ENCODE results near the gene IFIT2. TPM values are rescaled to one million over a fixed set of nuclear protein-coding genes. Genes with fewer than 3 reads are reported as not detected.

The IFIT2 gene
- polyA plus RNA-seq, 3 donors: 9.7 to 25.2 (median 15.5) TPM

DNA sequence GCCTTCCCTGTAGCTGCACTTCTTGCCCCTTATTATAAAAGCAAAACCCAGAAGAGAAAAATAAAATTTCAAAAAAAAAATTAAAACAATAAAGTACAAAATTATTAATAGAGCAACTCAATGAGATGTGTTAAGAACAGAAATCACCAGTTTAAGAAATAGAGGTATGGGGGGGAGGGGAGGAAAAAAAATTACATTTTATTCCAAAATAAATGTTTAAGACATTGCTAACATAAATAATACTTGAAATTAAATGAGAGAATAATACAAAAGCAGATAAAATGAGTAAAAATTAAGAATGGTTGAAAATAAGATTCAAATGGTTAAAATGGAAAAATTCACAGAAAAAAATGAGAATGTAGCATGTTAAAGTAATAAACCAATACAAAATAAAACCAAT, 3.1 kb downstream of the IFIT2 start:
- Histone ChIP-seq H2AFZ (ENCODE audit: insufficient read depth, low read depth, low read length, poor library complexity, severe bottlenecking) (no peak overlapping the region), H3K27ac (ENCODE audit: low read depth in 1 of 2, low read length in 2 of 2) (no peak overlapping the region), H3K4me3 (replicated peaks in 1 of 3; ENCODE audit: low read depth in 2 of 3, low read length in 3 of 3) (no peak overlapping the region), H3K36me3 (replicated peaks in 1 of 2; ENCODE audit: control insufficient read depth in 1 of 2, insufficient read depth in 2 of 2, low read length in 2 of 2) (peaks cover 17 to 32% of the 10 kb centered on the region in 2 donors), H3K9me3 (replicated peaks in 1 of 2; ENCODE audit: control insufficient read depth in 1 of 2, insufficient read depth in 1 of 2, low read length in 2 of 2) (no peaks in the 10 kb centered on the region), H3K27me3 (ENCODE audit: control insufficient read depth in 2 of 2, insufficient read depth in 2 of 2, low read length in 2 of 2) (no peaks in the 10 kb centered on the region), H4K20me1 (ENCODE audit: insufficient read depth, low read length) (peaks cover 41% of the 10 kb centered on the region), H3K4me2 (replicated peaks; ENCODE audit: extremely low read depth, low read length, poor library complexity, severe bottlenecking) (peak overlapping the region; percentile 80), H3K79me2 (ENCODE audit: insufficient read depth, low read length) (peaks cover 15% of the 10 kb centered on the region), H3K4me1 (ENCODE audit: control insufficient read depth in 1 of 2, insufficient read depth in 2 of 2, low read length in 2 of 2) (peaks cover 35 to 39% of the 10 kb centered on the region in 2 donors), H3K9ac (ENCODE audit: insufficient read depth, low read length, poor library complexity, severe bottlenecking) (no peak overlapping the region)
- H3K4me1 Mint-ChIP-seq: peaks cover 37% of the 10 kb centered on the region
- no peak overlapping the region for H3K27ac Mint-ChIP-seq
- peaks cover 0 to 5% (median 0%) of the 10 kb centered on the region in 3 donors for H3K27me3 Mint-ChIP-seq (ENCODE audit: low read depth in 3 of 3)
- H3K9me3 Mint-ChIP-seq: peaks cover 0 to 1% (median 0%) of the 10 kb centered on the region in 7 donors
- peak overlapping the region in 1 of 2 donors; percentile 95 for H3K4me3 Mint-ChIP-seq
- intact Hi-C loops (cut with micrococcal nuclease): loop anchor here in 1 of 2 donors (5.0 to 10.0 kb wide), 2 partner anchors 48 to 110 kb away; partner anchors contain the start of gene IFIT5
- TF ChIP-seq, protein P1, sequence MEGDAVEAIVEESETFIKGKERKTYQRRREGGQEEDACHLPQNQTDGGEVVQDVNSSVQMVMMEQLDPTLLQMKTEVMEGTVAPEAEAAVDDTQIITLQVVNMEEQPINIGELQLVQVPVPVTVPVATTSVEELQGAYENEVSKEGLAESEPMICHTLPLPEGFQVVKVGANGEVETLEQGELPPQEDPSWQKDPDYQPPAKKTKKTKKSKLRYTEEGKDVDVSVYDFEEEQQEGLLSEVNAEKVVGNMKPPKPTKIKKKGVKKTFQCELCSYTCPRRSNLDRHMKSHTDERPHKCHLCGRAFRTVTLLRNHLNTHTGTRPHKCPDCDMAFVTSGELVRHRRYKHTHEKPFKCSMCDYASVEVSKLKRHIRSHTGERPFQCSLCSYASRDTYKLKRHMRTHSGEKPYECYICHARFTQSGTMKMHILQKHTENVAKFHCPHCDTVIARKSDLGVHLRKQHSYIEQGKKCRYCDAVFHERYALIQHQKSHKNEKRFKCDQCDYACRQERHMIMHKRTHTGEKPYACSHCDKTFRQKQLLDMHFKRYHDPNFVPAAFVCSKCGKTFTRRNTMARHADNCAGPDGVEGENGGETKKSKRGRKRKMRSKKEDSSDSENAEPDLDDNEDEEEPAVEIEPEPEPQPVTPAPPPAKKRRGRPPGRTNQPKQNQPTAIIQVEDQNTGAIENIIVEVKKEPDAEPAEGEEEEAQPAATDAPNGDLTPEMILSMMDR (IDR thresholded peaks at IDR 0.05): no peak
- no peak for DNase-seq
- H3K36me3 Mint-ChIP-seq: peaks cover 30 to 38% of the 10 kb centered on the region in 2 donors

DNA sequence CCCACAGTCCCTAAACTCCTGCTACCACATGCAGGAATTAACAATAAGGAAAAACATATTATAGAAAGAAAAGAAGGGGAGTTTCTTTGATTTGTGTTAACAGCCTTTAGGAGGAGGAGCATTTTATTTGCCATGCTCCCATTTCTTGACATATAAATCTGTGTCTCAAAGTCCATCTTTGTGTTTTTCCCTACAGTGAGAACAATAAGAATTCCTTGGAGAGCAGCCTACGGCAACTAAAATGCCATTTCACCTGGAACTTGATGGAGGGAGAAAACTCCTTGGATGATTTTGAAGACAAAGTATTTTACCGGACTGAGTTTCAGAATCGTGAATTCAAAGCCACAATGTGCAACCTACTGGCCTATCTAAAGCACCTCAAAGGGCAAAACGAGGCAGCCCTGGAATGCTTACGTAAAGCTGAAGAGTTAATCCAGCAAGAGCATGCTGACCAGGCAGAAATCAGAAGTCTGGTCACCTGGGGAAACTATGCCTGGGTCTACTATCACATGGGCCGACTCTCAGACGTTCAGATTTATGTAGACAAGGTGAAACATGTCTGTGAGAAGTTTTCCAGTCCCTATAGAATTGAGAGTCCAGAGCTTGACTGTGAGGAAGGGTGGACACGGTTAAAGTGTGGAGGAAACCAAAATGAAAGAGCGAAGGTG, 4.1 kb downstream of the IFIT2 start:
- Mint-ChIP-seq H3K4me1 (peaks cover 34% of the 10 kb centered on the region), H3K27me3 (ENCODE audit: low read depth in 3 of 3) (peaks cover 0 to 5% (median 0%) of the 10 kb centered on the region in 3 donors), H3K4me3 (no peak overlapping the region), H3K9me3 (peaks cover 0 to 1% (median 0%) of the 10 kb centered on the region in 7 donors), H3K36me3 (peaks cover 30 to 38% of the 10 kb centered on the region in 2 donors), H3K27ac (no peak overlapping the region)
- Histone ChIP-seq H4K20me1 (ENCODE audit: insufficient read depth, low read length) (peaks cover 41% of the 10 kb centered on the region), H2AFZ (ENCODE audit: insufficient read depth, low read depth, low read length, poor library complexity, severe bottlenecking) (no peak overlapping the region), H3K4me1 (ENCODE audit: control insufficient read depth in 1 of 2, insufficient read depth in 2 of 2, low read length in 2 of 2) (peaks cover 29 to 34% of the 10 kb centered on the region in 2 donors), H3K36me3 (replicated peaks in 1 of 2; ENCODE audit: control insufficient read depth in 1 of 2, insufficient read depth in 2 of 2, low read length in 2 of 2) (peaks cover 17 to 32% of the 10 kb centered on the region in 2 donors), H3K79me2 (ENCODE audit: insufficient read depth, low read length) (peaks cover 15% of the 10 kb centered on the region), H3K9ac (ENCODE audit: insufficient read depth, low read length, poor library complexity, severe bottlenecking) (no peak overlapping the region), H3K4me3 (replicated peaks in 1 of 3; ENCODE audit: low read depth in 2 of 3, low read length in 3 of 3) (no peak overlapping the region), H3K4me2 (replicated peaks; ENCODE audit: extremely low read depth, low read length, poor library complexity, severe bottlenecking) (no peak overlapping the region), H3K9me3 (replicated peaks in 1 of 2; ENCODE audit: control insufficient read depth in 1 of 2, insufficient read depth in 1 of 2, low read length in 2 of 2) (no peaks in the 10 kb centered on the region), H3K27ac (ENCODE audit: low read depth in 1 of 2, low read length in 2 of 2) (no peak overlapping the region), H3K27me3 (ENCODE audit: control insufficient read depth in 2 of 2, insufficient read depth in 2 of 2, low read length in 2 of 2) (no peaks in the 10 kb centered on the region)
- TF ChIP-seq, protein P1 (IDR thresholded peaks at IDR 0.05): no peak
- no peak for DNase-seq
- intact Hi-C loops (cut with micrococcal nuclease): loop anchor here in 1 of 2 donors (10.0 kb wide), 1 partner anchor 109 kb away; the partner anchor contains the start of gene IFIT5
- WGBS (ENCODE audit: insufficient coverage): 92% methylated on average over 4 of the region's 9 CpGs

Data from CD14-positive monocyte (primary cell).